Bronchial epithelial cell (primary cell): Measurements from ENCODE around the gene CEP170B. TPM values are rescaled to one million over a fixed set of nuclear protein-coding genes. Genes with fewer than 3 reads are reported as not detected.
A peak's percentile ranks its signal among the peaks of the same experiment; 100 is the strongest.

ENCODE experiments used
- DNase-seq: peaks from one replicate; pipeline ENCODE4 v3.0.0-alpha.2; 2010; ENCODE audit warnings: low read depth
- FAIRE-seq: peaks from 2 replicates; lab custom pipeline; 2011; peaks lifted over from hg19 to GRCh38; lab: Jason Lieb, UNC
- H3K27me3 ChIP-seq: 2 replicates; pipeline ENCODE4 v1.5.1; 2011; ENCODE audit warnings: low read length; ENCODE audit not compliant: control insufficient read depth, insufficient read depth
- H3K36me3 ChIP-seq: 2 replicates; pipeline ENCODE4 v1.5.1; 2011; ENCODE audit warnings: low read length; ENCODE audit not compliant: control insufficient read depth, insufficient read depth
- H3K4me3 ChIP-seq: 2 replicates; pipeline ENCODE4 v1.5.1; 2011; ENCODE audit warnings: mild to moderate bottlenecking, low read depth, low read length, control low read depth
- total RNA-seq: library from RNA; depleted of rRNA; stranded (reverse); fragments of >200 nt; gene quantifications from 2 replicates; pipeline ENCODE4 v1.2.1, GENCODE V29; 2014
- TF ChIP-seq, protein P1 (sequence below): IDR thresholded peaks from 2 replicates; pipeline ENCODE4 v1.5.1; 2011; ENCODE audit warnings: mild to moderate bottlenecking, moderate library complexity, low read length, control low read depth, inconsistent platforms; ENCODE audit not compliant: insufficient read depth, severe bottlenecking

CEP170B gene
- total RNA-seq, 1 donor from 2014 or later: 29.0 TPM

DNA sequence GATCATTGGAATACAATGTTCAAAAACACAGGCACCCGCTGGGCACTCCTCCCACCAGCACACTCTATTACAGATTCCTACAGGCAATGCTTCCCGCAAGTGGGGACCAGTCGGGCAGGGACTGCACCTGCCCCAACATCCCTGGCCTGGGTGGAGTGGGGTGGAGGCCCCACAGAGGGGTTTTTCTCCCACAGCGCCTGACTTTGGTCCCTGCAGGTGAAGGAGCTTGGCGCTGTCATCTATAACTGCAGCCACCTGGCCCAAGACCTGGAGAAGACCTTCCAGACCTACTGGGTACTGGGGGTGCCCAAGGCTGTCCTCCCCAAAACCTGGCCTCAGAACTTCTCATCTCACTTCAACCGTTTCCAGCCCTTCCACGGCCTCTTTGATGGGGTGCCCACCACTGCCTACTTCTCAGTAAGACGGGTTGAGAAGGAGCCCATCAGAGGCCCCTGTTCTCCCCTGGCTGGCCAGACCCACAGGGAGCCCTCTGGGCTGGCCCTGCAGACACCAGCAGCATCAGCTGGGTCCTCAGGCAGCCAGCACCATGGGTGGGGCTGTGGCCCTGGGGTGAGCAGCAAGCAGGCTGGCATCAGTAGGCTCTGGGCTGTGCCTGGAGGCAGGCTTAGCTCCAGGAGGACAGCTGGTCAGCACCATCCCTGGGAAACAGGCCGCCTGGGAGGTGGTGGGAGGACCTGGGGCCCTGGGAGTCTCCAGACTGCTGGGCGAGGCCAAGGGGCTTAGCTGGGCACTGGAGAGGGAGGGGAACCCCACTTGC is 65.6 kb downstream of the CEP170B start:
- Histone ChIP-seq H3K27me3 (peaks cover 6% of the 10 kb centered on the region), H3K36me3 (no peaks in the 10 kb centered on the region), H3K4me3 (no peak overlapping the region)
- TF ChIP-seq, protein P1, sequence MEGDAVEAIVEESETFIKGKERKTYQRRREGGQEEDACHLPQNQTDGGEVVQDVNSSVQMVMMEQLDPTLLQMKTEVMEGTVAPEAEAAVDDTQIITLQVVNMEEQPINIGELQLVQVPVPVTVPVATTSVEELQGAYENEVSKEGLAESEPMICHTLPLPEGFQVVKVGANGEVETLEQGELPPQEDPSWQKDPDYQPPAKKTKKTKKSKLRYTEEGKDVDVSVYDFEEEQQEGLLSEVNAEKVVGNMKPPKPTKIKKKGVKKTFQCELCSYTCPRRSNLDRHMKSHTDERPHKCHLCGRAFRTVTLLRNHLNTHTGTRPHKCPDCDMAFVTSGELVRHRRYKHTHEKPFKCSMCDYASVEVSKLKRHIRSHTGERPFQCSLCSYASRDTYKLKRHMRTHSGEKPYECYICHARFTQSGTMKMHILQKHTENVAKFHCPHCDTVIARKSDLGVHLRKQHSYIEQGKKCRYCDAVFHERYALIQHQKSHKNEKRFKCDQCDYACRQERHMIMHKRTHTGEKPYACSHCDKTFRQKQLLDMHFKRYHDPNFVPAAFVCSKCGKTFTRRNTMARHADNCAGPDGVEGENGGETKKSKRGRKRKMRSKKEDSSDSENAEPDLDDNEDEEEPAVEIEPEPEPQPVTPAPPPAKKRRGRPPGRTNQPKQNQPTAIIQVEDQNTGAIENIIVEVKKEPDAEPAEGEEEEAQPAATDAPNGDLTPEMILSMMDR: no peak
- DNase-seq (no peak), FAIRE-seq (no peak)

DNA sequence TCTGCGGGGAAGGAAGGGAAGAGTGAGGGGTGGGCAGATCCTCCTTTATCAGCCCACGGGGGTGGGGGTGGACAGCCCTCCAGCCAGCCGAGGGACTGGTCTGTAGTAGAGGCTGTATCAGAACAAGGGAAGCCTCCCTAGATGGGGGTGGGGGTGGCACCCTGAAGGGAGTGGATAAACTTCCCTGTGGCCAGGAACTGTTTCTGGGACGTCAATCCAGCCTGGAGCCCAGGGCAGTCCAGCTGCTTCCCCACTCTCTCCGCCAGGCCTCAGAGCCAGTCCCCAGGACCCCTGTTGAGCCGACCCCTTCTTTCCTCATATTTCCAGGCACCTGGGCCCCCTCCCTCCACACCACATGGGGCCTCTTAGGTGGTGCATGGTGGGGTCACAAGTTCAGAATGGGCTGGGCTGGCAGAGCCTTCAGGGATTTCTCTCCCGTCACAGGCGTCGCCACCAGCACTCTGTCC is 66.3 kb downstream of the CEP170B start:
- Histone ChIP-seq H3K36me3 (no peaks in the 10 kb centered on the region), H3K27me3 (peaks cover 6% of the 10 kb centered on the region), H3K4me3 (no peak overlapping the region)
- no peak for DNase-seq
- FAIRE-seq: no peak
- TF ChIP-seq, protein P1: no peak

DNA sequence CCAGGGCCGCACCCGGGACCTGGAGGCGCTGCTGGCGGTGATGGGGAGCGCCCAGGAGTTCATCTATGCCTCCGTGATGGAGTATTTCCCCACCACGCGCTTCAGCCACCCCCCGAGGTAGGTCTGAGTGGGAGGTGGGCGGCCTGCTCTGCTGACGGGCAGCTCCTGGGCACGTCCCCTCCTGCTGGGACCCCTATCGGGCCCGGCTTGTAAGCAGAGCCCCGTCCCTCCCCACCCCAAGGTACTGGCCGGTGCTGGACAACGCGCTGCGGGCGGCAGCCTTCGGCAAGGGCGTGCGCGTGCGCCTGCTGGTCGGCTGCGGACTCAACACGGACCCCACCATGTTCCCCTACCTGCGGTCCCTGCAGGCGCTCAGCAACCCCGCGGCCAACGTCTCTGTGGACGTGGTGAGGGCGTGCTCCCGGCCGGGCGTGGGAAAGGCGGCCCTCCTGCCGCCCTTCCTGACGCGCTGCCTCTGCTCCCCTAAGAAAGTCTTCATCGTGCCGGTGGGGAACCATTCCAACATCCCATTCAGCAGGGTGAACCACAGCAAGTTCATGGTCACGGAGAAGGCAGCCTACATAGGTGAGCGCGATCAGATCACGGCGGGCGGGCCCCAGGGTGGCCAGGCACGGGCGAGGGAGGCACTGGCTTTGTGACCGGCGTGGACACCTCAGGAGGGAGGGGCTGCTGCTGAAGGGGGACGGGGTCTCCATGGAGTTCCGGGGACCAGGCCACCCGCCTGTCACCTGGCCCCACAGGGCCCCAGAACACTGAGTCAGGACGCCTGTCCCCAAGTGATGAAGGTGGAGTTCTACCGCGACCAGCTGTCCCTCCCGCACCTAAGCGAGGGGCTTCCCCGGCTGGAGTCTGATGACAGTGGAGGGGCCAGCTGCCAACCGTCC is 67.0 kb downstream of the CEP170B start:
- Histone ChIP-seq H3K4me3 (no peak overlapping the region), H3K27me3 (peaks cover 6% of the 10 kb centered on the region), H3K36me3 (no peaks in the 10 kb centered on the region)
- FAIRE-seq: no peak
- DNase-seq: no peak
- TF ChIP-seq, protein P1: no peak

DNA sequence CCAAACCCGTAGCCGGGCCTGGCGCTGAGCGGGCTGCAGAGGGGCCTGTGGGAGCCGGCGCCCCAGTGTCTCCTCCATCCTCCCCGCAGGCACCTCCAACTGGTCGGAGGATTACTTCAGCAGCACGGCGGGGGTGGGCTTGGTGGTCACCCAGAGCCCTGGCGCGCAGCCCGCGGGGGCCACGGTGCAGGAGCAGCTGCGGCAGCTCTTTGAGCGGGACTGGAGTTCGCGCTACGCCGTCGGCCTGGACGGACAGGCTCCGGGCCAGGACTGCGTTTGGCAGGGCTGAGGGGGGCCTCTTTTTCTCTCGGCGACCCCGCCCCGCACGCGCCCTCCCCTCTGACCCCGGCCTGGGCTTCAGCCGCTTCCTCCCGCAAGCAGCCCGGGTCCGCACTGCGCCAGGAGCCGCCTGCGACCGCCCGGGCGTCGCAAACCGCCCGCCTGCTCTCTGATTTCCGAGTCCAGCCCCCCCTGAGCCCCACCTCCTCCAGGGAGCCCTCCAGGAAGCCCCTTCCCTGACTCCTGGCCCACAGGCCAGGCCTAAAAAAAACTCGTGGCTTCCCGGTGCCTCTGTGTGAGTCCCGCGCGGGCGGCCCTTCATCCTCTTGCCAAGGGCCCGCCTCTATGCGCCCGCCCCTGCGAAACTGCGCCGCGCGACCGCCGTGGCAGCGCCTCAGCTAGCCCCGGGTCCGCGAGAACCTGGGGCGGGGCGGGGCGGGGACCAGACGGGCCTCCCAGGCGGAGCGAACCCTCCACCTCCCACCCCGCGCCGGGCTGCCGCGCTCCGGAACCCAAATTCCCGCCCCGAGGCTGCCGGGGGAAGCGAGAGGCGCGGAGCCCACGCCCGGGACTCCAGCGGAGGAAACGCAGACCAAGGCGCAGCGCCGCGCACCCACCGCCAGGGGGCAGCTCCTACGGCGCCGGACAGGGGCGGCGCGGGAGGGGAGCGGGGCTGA is 67.9 kb downstream of the CEP170B start:
- TF ChIP-seq, protein P1: peak; percentile 77
- peak; percentile 24 for DNase-seq
- peaks cover 6% of the 10 kb centered on the region for H3K27me3 ChIP-seq
- H3K4me3 ChIP-seq: peak overlapping the region; percentile 39
- no peak for FAIRE-seq
- no peaks in the 10 kb centered on the region for H3K36me3 ChIP-seq
